ENCODE data around the gene FHAD1. TPM values are rescaled to one million over a fixed set of nuclear protein-coding genes. Genes with fewer than 3 reads are reported as not detected.
A peak's percentile ranks its signal among the peaks of the same experiment; 100 is the strongest.

FHAD1 gene
- total and polyA plus RNA-seq, 10 of the 15 experiments (the other 5 are each of a cell fraction or from before 2014, with no cell fraction given): 0.09 to 1.0 (median 0.32) TPM; not detected in 2

DNA sequence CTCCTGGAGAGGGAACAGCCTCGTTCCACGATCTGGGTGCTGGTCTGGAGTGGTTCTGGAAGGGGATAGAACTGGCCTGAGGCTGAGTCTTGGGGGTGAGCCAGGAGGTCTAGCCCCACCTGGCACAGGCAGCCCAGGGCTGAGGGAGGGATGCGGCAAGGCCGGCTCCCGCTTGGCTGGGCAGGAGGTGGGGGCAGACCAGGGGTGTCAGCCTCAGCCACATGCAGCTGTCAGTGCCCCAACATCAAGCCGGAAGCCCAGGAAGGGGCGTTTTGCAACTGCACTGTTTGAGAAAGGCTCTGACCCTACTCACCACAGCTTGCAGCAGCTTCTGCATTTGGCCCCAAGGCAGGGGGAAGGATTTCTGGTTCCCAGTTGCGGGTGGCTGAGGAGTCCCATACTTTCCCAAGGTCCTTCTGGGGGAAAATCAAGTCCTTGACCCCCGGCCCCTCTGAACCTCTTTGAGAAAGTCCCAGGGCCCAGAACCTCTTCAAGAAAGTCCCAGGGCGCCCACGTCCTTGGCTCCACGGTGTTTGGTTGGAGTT lies 164.6 kb downstream of the FHAD1 start (continued):
- TF ChIP-seq SREBF2 (IDR thresholded peaks at IDR 0.05; ENCODE audit: low read length): no peak
- TF ChIP-seq PML (IDR thresholded peaks at IDR 0.05; ENCODE audit: low read length): no peak
- TF ChIP-seq, protein P1, sequence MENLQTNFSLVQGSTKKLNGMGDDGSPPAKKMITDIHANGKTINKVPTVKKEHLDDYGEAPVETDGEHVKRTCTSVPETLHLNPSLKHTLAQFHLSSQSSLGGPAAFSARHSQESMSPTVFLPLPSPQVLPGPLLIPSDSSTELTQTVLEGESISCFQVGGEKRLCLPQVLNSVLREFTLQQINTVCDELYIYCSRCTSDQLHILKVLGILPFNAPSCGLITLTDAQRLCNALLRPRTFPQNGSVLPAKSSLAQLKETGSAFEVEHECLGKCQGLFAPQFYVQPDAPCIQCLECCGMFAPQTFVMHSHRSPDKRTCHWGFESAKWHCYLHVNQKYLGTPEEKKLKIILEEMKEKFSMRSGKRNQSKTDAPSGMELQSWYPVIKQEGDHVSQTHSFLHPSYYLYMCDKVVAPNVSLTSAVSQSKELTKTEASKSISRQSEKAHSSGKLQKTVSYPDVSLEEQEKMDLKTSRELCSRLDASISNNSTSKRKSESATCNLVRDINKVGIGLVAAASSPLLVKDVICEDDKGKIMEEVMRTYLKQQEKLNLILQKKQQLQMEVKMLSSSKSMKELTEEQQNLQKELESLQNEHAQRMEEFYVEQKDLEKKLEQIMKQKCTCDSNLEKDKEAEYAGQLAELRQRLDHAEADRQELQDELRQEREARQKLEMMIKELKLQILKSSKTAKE (IDR thresholded peaks at IDR 0.05; ENCODE audit: low read depth, poor library complexity, severe bottlenecking): no peak
- TF ChIP-seq BHLHE40 (IDR thresholded peaks at IDR 0.05; ENCODE audit: borderline replicate concordance in 1 of 2, low read depth in 2 of 2, low read length in 1 of 2): peak in 1 of 2 experiments; percentile 38; a peak in 1 of 4 replicates
- no peak for TF ChIP-seq ZNF207 (IDR thresholded peaks at IDR 0.05; ENCODE audit: borderline replicate concordance)
- TF ChIP-seq, protein P2, sequence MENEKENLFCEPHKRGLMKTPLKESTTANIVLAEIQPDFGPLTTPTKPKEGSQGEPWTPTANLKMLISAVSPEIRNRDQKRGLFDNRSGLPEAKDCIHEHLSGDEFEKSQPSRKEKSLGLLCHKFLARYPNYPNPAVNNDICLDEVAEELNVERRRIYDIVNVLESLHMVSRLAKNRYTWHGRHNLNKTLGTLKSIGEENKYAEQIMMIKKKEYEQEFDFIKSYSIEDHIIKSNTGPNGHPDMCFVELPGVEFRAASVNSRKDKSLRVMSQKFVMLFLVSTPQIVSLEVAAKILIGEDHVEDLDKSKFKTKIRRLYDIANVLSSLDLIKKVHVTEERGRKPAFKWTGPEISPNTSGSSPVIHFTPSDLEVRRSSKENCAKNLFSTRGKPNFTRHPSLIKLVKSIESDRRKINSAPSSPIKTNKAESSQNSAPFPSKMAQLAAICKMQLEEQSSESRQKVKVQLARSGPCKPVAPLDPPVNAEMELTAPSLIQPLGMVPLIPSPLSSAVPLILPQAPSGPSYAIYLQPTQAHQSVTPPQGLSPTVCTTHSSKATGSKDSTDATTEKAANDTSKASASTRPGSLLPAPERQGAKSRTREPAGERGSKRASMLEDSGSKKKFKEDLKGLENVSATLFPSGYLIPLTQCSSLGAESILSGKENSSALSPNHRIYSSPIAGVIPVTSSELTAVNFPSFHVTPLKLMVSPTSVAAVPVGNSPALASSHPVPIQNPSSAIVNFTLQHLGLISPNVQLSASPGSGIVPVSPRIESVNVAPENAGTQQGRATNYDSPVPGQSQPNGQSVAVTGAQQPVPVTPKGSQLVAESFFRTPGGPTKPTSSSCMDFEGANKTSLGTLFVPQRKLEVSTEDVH (IDR thresholded peaks at IDR 0.05; ENCODE audit: low read depth, partially characterized antibody): no peak
- TF ChIP-seq DPF2 (IDR thresholded peaks at IDR 0.05): 0 out of 2 replicates have a peak, but pooled peaks have one; percentile 21
- no peak for TF ChIP-seq CBX3 (IDR thresholded peaks at IDR 0.05; ENCODE audit: borderline replicate concordance, low read depth)
- TF ChIP-seq IKZF1 (conservative IDR thresholded peaks at IDR 0.05): peak; percentile 67
- no peak for TF ChIP-seq NR2C1 (IDR thresholded peaks at IDR 0.05)
- TF ChIP-seq, protein P3, sequence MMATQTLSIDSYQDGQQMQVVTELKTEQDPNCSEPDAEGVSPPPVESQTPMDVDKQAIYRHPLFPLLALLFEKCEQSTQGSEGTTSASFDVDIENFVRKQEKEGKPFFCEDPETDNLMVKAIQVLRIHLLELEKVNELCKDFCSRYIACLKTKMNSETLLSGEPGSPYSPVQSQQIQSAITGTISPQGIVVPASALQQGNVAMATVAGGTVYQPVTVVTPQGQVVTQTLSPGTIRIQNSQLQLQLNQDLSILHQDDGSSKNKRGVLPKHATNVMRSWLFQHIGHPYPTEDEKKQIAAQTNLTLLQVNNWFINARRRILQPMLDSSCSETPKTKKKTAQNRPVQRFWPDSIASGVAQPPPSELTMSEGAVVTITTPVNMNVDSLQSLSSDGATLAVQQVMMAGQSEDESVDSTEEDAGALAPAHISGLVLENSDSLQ (IDR thresholded peaks at IDR 0.05): peak; percentile 76
